GM12875 (cell line): ENCODE results near the gene BST2.

Source experiments
- H3K4me3 ChIP-seq: one replicate; pipeline ENCODE4 v1.5.1; 2011; ENCODE audit warnings: low read depth, low read length, control low read depth
- CTCF ChIP-seq: IDR thresholded peaks from 2 replicates; pipeline ENCODE4 v1.5.1; 2011; ENCODE audit warnings: low read depth, mild to moderate bottlenecking, control low read depth, inconsistent platforms, low read length, moderate library complexity, borderline replicate concordance; ENCODE audit not compliant: insufficient read depth

The BST2 gene

GRCh38 chr19:17429641-17430113, 24.2 kb upstream of the BST2 start:
- H3K4me3 ChIP-seq, result no peak overlapping the region

GRCh38 chr19:17424743-17425365, 19.4 kb upstream of the BST2 start:
- TF ChIP-seq CTCF, result peak; percentile 51; the same call in 1 of the 2 replicates
- H3K4me3 ChIP-seq, result no peak overlapping the region

More at GRCh38 chr19:17429641-17430113, 24.2 kb upstream of the BST2 start:
- TF ChIP-seq CTCF, result no peak

GRCh38 chr19:17423429-17424208, 18.2 kb upstream of the BST2 start:
- no peak for TF ChIP-seq CTCF
- H3K4me3 ChIP-seq, result no peak overlapping the region

GRCh38 chr19:17421942-17422341, 16.5 kb upstream of the BST2 start:
- H3K4me3 ChIP-seq, result no peak overlapping the region
- no peak for TF ChIP-seq CTCF

GRCh38 chr19:17420475-17420924, 15.1 kb upstream of the BST2 start:
- TF ChIP-seq CTCF, result no peak
- peak overlapping the region; percentile 82 for H3K4me3 ChIP-seq

- no peak for TF ChIP-seq CTCF
- H3K4me3 ChIP-seq, result peak within 1 kb of the TSS; percentile 82
Observed at GRCh38 chr19:17419621-17420474, 14.4 kb upstream of the BST2 start, which contains the start of gene MVB12A. Gene MVB12A (plus strand): TSS chr19:17420047. CDS start chr19:17420136, 89 bp downstream.
